Stimulated activated CD4-positive, alpha-beta T cell treated with anti-CD3 and anti-CD28 coated beads, Interleukin-4, amount 100 ng/mL, for 48 hours (primary cell): ENCODE results near the gene SLC9A7.

ENCODE experiments used
- DNase-seq, 2 donors: peaks; one replicate each; pipeline ENCODE4 v3.0.0-alpha.2; 2020; ENCODE audit warnings: low read depth in 2 of 2

The SLC9A7 gene

GRCh38 chrX:46704767-46705386, 54.0 kb downstream of the SLC9A7 start:
- no peak for DNase-seq

- no peak for DNase-seq
Measured at GRCh38 chrX:46703980-46704379, 54.9 kb downstream of the SLC9A7 start.

GRCh38 chrX:46698691-46699090, 60.2 kb downstream of the SLC9A7 start:
- DNase-seq = no peak

GRCh38 chrX:46695491-46695890, 63.4 kb downstream of the SLC9A7 start:
- no peak for DNase-seq

- DNase-seq = no peak
Measured at GRCh38 chrX:46694549-46694948, 64.4 kb downstream of the SLC9A7 start.

DNA sequence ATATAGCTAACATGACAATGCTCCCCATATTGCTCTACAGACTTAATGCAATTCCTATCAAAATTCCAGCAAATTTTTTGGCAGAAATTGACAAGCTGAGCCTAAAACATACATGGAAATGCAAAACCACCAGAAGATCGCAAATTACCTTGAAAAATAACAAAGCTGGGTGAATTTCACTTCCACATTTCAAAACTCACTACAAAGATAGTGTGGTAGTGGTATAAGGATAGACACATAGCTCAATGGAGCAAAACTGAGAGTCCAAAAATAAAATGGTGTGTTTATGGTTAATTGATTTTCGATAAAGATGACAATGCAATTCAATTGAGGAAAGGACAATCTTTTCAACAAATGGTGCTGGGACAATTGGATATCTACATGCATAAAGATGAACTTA, 65.8 kb downstream of the SLC9A7 start:
- DNase-seq = no peak

- DNase-seq = no peak
Measured at GRCh38 chrX:46690818-46691217, 68.1 kb downstream of the SLC9A7 start.

GRCh38 chrX:46687619-46688018, 71.3 kb downstream of the SLC9A7 start:
- DNase-seq = no peak

DNA sequence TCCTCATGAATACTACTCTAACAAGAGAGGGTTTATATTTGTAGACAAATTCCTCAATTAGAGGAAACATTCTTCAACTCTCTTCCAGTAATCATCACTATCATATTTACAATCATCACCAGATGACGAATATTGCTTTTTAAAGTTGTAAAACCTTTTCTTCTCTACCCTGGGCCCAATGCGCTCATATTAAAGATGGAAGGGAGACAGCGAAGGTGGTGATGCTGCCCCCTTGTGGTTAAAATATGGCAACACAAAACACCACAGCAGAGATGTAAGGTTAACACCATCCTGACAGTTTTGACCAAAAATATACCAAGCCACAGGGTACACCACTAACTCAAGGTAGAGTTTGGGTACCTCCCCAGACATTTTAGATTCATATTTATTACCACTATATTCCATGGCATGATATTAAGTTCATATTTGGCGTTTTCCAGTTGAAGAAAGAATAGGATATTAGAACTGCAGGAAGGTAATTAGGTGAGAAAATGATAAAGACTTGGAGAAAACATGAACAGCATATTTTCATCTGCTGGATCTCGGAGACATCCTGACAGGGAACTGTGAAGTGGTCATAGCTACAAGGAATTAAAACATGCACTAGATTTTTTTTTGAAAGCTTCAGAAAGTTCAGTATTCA, 72.8 kb downstream of the SLC9A7 start:
- DNase-seq = no peak

GRCh38 chrX:46683048-46683447, 75.9 kb downstream of the SLC9A7 start:
- DNase-seq = no peak

DNA sequence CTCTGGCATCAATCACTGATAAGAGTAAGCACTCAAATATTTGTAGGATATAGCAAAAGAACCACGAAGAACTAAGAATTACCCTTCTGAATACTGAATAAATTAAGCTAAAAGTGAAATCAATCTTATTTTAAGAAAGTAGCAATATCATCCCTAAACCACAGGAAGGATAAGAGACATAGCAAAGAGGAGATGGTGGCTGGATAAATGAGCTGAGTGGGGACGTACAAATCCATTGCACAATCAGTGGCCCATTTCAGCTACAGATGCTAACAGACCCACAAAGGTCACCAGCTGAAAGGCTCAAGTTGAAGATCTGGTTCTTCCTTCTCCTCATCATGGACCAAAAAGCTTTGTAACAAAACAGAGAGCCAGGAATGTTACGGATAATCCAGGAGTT, 77.1 kb downstream of the SLC9A7 start:
- no peak for DNase-seq

GRCh38 chrX:46678232-46678631, 80.7 kb downstream of the SLC9A7 start:
- no peak for DNase-seq

- DNase-seq = no peak
Measured at GRCh38 chrX:46676399-46677356, 82.2 kb downstream of the SLC9A7 start.

DNA sequence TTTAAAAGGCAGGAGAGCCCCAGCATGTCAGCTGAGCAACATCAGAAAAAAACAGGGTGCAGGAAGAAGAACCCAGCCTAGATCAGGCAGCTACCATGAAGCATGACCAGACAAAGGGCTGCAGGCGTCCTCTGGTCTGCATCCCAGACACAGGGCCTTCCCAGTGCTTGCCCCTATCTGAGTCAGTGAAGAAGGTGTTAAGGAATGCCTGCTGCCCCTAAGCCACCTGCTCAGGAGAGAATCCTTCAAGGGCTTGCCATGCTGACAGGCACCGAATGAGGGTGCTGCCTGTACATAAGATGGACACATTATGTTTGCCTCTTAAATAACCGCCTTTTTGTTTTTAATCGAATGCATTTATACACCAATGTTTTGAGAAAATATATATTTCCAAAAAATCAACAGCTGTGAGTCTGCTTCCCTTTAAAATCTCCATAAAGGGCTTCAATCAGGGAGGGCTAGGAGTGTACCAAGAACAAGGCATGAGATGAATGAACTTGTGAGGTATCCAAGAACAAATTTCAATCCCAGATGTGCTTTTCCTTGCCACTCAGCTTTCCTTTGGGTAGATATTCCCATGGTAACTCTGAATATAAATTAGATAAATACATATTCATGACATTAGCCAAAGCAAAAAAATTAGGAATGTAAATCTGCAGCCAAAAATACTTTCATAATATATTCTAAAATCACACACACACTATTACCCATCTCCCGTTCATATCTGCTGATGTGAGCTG, 85.1 kb downstream of the SLC9A7 start:
- DNase-seq = no peak

- no peak for DNase-seq
Measured at GRCh38 chrX:46670316-46670715, 88.6 kb downstream of the SLC9A7 start.

DNA sequence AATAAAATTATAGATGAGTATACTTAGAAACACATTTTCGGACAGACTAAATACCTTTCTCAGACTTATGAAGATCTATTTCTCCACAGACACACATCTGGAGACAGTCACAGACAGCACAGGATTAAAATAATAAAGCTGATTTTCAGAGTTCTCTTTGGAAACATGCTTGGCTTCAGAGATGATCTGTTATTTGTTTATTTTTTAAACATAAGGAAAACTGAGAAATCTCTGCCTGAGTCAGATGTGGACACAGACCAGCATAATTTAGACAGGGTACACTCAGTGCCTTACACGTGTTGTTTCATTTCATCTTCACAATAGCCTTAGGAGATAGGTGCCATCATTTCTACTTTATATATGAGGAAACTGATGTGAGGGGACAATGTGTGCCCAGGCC, 92.1 kb downstream of the SLC9A7 start:
- no peak for DNase-seq

DNA sequence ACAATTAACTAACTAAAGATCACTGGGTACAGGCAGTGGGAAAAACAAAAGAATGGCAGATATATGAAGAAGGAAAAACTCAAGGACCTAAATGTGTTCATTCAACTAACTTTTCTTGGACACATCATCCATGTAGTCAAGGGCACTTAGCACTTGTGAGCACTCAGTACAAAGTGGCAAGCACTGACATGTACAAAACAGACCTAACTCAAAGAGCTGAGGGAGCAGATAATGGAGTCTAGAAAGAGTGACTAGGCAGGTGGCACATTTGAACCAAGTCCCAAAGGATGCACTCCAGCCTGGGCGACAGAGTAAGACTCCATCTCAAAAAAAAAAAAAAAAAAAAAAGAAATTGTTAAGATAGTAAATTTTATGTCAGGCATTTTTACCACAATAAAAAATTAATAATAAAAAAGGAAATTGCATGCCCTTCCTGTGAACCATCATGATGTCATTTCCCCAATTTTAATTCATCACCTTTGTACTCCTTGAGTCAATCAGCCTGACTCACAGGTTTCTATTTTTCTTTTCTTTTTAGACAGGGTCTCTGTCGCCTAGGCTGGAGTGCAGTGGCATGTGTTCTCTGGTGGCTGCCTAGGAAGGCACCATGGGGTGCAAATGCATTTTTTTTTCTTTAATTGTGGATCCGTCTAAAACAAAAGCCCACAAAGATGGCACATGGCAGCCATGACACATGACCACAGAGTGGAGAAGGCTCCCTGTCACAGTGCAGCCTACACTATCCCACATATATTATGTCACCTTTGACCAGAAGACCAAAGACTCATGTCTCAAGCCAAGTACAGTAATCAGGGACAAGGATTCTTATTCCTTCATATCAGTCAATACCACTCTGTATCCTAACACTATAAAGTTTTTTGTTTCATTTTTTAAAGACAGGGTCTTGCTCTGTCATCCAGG, 93.4 kb downstream of the SLC9A7 start:
- no peak for DNase-seq

DNA sequence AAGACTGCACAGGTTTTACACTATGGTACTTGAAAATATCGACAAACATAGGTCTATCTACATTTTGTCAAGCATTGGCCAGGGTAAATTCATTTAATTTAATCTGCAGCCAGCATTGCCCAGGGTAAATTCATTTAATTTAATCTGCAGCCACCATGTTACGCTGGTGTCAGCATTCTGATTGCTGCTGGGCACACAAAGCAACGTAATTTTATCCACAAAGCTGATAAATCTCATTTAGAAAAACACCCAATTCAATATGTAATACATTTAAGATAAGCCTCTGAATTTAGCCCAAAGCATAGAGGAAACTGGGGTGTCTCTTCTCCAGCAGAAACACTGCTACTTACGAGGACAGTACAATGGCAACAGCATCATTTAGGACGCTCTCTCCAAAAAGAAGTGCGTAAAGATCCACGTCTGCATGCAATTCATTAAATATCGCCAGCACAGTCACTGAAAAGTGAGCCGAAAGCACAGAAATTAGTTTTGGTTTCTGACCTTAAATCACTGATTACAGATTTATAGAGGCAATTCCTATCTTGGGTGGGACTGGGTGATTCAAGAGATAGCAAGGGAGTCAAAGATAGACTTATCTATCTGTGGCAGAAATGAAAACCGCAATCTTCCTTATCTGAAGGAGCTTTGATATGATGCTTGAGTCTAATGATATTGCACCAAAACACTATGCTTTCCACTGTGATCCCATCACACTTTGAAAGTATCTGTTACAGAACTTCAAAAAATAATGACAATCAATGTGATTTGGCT, 96.5 kb downstream of the SLC9A7 start:
- no peak for DNase-seq

DNA sequence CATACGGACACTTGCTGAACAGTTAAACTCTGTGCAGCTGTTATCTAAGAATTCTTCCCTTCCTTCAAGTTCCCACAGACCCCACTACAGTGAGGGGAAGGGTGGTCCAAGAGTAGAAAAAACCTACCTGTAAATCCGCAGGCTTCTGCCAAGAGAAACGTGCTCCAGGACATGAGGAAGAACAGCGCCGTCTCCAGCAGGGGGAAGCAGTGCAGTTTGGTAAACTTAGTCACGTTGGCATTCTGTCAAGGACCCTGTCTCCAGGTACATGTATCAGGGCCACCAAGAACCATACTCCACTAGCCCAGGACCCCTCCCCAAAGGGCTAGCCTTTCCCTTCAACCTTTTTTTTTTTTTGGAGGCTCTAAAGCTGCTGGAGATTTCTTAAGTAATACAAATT, 105.4 kb downstream of the SLC9A7 start:
- no peak for DNase-seq
